Caco-2 (cell line): ENCODE measurements around the gene RSPH10B. TPM values are rescaled to one million over a fixed set of nuclear protein-coding genes. Genes with fewer than 3 reads are reported as not detected.
A peak's percentile ranks its signal among the peaks of the same experiment; 100 is the strongest.
"Not testable (repeated sequence)": the region's sequence is repeated elsewhere in the genome, so short reads cannot be mapped to it uniquely, and the experiment has no call there.

ENCODE experiments used
- BruUV-seq: library from RNA; stranded (reverse); fragments of 400-500 nt; replicated peaks from 2 replicates; lab custom pipeline; 2021; lab: Mats Ljungman, UMichigan
- CTCF ChIA-PET: fragments of 300-600 bp; sonication (Branson Sonifier 250); formaldehyde crosslinking; loops from one replicate; lab custom pipeline; 2022; ENCODE audit warnings: antibody characterized with exemption; lab: Charles Lee
- POLR2A ChIA-PET: fragments of 300-600 bp; sonication (Branson Sonifier 250); formaldehyde crosslinking; loops from one replicate; lab custom pipeline; 2022; ENCODE audit warnings: antibody characterized with exemption; lab: Charles Lee
- DNase-seq, 2 experiments: peaks; one replicate each; pipeline versions ENCODE4 v3.0.0 to v3.0.0-alpha.2; 2020 to 2022
- H3K27me3 ChIP-seq: replicated peaks from 2 replicates; pipeline ENCODE4 v1.6.0; 2011; ENCODE audit warnings: low read length; ENCODE audit not compliant: control insufficient read depth, insufficient read depth
- H3K36me3 ChIP-seq: 2 replicates; pipeline ENCODE4 v1.5.1; 2011; ENCODE audit warnings: low read length; ENCODE audit not compliant: control insufficient read depth, insufficient read depth
- H3K4me1 ChIP-seq: fragments of 250-450 bp; sonication (Bioruptor Pico); 2 replicates; pipeline ENCODE4 v1.5.1; 2020; ENCODE audit warnings: mild to moderate bottlenecking
- H3K4me3 ChIP-seq: 2 replicates; pipeline ENCODE4 v1.5.1; 2011; ENCODE audit warnings: low read depth, mild to moderate bottlenecking, control low read depth, low read length
- H3K9me3 ChIP-seq: fragments of 250-450 bp; sonication (Bioruptor Pico); 2 replicates; pipeline ENCODE4 v1.5.1; 2020; ENCODE audit warnings: mild to moderate bottlenecking, moderate library complexity
- H3K27ac Mint-ChIP-seq: one replicate; pipeline ENCODE4 v1.8.0; 2022; ENCODE audit warnings: mixed read lengths; ENCODE audit not compliant: unreplicated experiment
- H3K27me3 Mint-ChIP-seq: one replicate; pipeline ENCODE4 v1.8.0; 2022; ENCODE audit warnings: mixed read lengths; ENCODE audit not compliant: insufficient read depth, unreplicated experiment
- H3K36me3 Mint-ChIP-seq: one replicate; pipeline ENCODE4 v1.8.0; 2022; ENCODE audit warnings: mild to moderate bottlenecking, mixed read lengths; ENCODE audit not compliant: insufficient read depth, unreplicated experiment
- H3K4me1 Mint-ChIP-seq: one replicate; pipeline ENCODE4 v1.8.0; 2022; ENCODE audit warnings: low read depth, mixed read lengths; ENCODE audit not compliant: unreplicated experiment
- H3K4me3 Mint-ChIP-seq: one replicate; pipeline ENCODE4 v1.8.0; 2022; ENCODE audit warnings: mild to moderate bottlenecking, moderate library complexity, mixed read lengths; ENCODE audit not compliant: unreplicated experiment
- H3K9me3 Mint-ChIP-seq: one replicate; pipeline ENCODE4 v1.8.0; 2022; ENCODE audit warnings: mixed read lengths; ENCODE audit not compliant: unreplicated experiment
- intact Hi-C: fragments of 100-400 bp; cut with micrococcal nuclease; formaldehyde crosslinking; loops from one replicate; pipeline ENCODE4 v1.10.0; 2022; ENCODE audit not compliant: unreplicated experiment
- total RNA-seq: library from RNA; stranded (reverse); gene quantifications from 2 replicates; pipeline ENCODE4 v1.2.3, GENCODE V29; 2022
- TF ChIP-seq, protein P1 (sequence below), 2 experiments: fragments of 200-600 bp in 1 of 2; IDR thresholded peaks; 1 replicate in 1 of 2; 2 replicates in 1 of 2; pipeline versions ENCODE4 v1.5.1 to v1.8.0; 2011 to 2022; ENCODE audit warnings: antibody characterized with exemption in 1 of 2, control low read depth in 1 of 2, inconsistent platforms in 1 of 2, low read depth in 1 of 2, low read length in 1 of 2, mild to moderate bottlenecking in 1 of 2, moderate library complexity in 1 of 2; ENCODE audit not compliant: insufficient read depth in 1 of 2, severe bottlenecking in 1 of 2, unreplicated experiment in 1 of 2

The RSPH10B gene
- total RNA-seq, 1 experiment from 2014 or later = not detected

DNA sequence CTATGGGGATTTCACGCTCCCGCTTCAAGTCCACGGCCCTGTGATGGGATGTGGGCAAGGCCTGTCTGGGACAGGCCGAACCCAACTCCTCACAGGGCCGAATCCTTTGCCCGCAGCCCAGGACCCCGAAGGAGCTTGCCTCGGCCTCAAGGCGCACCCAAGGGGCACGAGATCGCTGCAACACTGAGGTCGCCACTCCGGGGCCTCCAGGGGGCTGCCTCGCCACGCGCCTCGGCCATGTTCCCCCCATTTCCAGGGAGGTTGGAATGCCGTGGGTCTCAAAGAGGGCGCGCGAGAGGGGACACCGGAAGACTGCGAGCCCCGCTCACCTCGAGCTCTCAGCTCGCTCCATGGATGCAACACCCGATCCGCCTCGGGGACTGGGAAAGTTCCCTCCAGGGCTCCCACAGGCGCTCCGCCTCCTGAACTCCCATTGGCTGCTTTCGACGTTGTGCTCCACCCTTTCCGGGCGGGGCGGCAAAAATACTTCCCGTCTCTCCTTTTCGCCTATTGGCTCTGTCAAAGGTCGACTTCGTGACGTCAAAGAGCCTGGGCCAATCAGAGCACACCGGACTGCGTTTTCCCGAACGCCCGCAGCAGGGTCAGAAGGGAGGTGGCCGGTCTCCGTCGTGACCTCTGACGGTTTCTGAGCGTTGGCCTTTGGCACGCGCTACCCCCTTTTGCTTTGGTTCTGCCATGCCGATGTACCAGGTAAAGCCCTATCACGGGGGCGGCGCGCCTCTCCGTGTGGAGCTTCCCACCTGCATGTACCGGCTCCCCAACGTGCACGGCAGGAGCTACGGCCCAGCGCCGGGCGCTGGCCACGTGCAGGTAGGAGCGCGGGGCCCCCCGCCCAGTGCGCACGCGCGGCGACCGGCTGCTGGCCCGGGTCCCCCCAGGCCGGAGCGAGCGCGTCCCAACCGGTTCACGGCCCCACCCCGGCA, 38.5 kb upstream of the RSPH10B start, which contains the start of the genes AIMP2 and PMS2:
TSS of gene AIMP2 (plus strand) at position 605 of the 944 bp plus-strand sequence. CDS start at position 697, 92 bp downstream.
TSS of gene PMS2 (minus strand) at position 382 of the 944 bp plus-strand sequence. CDS start at position 352, 30 bp downstream.
- Mint-ChIP-seq H3K9me3 (no peaks in the 10 kb centered on the region), H3K27me3 (no peaks in the 10 kb centered on the region), H3K4me1 (peaks cover 13% of the 10 kb centered on the region), H3K36me3 (peaks cover 49% of the 10 kb centered on the region), H3K4me3 (peak within 1 kb of the TSS; percentile 84), H3K27ac (peak within 1 kb of the TSS; percentile 90)
- H3K36me3 ChIP-seq = peaks cover 1% of the 10 kb centered on the region; the same call in 1 of the 2 replicates
- intact Hi-C loops = loop anchor here (1.0 kb wide), 1 partner anchor 14 kb away; no protein-coding TSS in a partner anchor
- H3K27me3 ChIP-seq = no peaks in the 10 kb centered on the region
- peaks cover 8% of the 10 kb centered on the region for H3K4me1 ChIP-seq
- H3K4me3 ChIP-seq = peak within 1 kb of the TSS; percentile 77
- TSS peak; percentile 78 for BruUV-seq
- no peaks in the 10 kb centered on the region for H3K9me3 ChIP-seq
- CTCF ChIA-PET = interaction anchor here (0.5 to 2.3 kb wide), 6 partner anchors 12 to 171 kb away, joined by 3 to 18 read pairs (median 4); no protein-coding TSS in a partner anchor
- DNase-seq = peak; percentile 99
- POLR2A ChIA-PET = interaction anchor here (0.5 to 1.9 kb wide), 7 partner anchors 11 to 236 kb away, joined by 3 to 11 read pairs (median 5); no protein-coding TSS in a partner anchor
- TF ChIP-seq, protein P1, sequence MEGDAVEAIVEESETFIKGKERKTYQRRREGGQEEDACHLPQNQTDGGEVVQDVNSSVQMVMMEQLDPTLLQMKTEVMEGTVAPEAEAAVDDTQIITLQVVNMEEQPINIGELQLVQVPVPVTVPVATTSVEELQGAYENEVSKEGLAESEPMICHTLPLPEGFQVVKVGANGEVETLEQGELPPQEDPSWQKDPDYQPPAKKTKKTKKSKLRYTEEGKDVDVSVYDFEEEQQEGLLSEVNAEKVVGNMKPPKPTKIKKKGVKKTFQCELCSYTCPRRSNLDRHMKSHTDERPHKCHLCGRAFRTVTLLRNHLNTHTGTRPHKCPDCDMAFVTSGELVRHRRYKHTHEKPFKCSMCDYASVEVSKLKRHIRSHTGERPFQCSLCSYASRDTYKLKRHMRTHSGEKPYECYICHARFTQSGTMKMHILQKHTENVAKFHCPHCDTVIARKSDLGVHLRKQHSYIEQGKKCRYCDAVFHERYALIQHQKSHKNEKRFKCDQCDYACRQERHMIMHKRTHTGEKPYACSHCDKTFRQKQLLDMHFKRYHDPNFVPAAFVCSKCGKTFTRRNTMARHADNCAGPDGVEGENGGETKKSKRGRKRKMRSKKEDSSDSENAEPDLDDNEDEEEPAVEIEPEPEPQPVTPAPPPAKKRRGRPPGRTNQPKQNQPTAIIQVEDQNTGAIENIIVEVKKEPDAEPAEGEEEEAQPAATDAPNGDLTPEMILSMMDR (IDR thresholded peaks at IDR 0.05; ENCODE audit: insufficient read depth in 1 of 2, low read depth in 1 of 2, low read length in 1 of 2, severe bottlenecking in 1 of 2, unreplicated experiment in 1 of 2) = peak in 1 of 2 experiments; percentile 18

DNA sequence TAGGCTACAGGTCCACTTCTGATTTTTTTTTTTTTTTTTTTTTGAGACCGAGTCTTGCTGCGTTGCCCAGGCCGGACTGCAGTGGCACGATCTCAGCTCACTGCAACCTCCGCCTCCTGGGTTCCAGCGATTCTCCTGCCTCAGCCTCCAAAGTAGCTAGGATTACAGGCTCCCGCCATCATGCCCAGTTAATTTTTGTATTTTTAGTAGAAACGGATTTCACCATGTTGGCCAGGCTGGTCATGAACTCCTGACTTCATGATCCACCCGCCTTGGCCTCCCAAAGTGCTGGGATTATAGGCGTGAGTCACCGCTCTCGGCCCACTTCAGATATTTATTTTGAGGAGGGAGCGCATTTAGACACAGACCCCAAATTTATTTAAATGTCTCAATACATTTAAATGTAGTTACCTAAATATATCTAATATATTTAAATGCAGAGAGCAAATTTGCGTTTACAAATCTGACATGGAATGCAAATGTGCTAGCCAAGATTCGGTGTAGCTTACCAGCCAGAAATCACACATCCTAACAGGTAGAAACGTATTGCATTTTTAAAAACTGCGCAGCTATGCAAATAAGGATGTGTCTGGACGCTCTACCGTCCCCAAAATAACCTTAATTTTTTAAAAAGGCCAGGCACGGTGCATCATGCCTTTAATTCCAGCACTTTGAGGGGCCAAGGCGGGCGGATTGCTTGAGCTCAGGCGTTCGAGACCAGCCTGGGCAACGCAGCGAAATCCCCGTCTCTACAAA, 37.5 kb upstream of the RSPH10B start:
- H3K4me1 ChIP-seq, H3K9me3 ChIP-seq, BruUV-seq, intact Hi-C loops, H3K36me3 ChIP-seq, H3K27me3 Mint-ChIP-seq, H3K9me3 Mint-ChIP-seq, H3K27me3 ChIP-seq, DNase-seq: not testable (repeated sequence)
- Mint-ChIP-seq H3K4me3 (peak overlapping the region; percentile 84), H3K27ac (peak overlapping the region; percentile 90), H3K4me1 (peaks cover 11% of the 10 kb centered on the region), H3K36me3 (peaks cover 40% of the 10 kb centered on the region)
- H3K4me3 ChIP-seq = peak overlapping the region; percentile 77
- ChIA-PET CTCF (interaction anchor here (0.5 to 2.3 kb wide), 5 partner anchors 11 to 170 kb away, joined by 3 to 18 read pairs (median 4); no protein-coding TSS in a partner anchor), POLR2A (interaction anchor here (0.5 to 1.9 kb wide), 7 partner anchors 11 to 237 kb away, joined by 3 to 11 read pairs (median 5); no protein-coding TSS in a partner anchor)

DNA sequence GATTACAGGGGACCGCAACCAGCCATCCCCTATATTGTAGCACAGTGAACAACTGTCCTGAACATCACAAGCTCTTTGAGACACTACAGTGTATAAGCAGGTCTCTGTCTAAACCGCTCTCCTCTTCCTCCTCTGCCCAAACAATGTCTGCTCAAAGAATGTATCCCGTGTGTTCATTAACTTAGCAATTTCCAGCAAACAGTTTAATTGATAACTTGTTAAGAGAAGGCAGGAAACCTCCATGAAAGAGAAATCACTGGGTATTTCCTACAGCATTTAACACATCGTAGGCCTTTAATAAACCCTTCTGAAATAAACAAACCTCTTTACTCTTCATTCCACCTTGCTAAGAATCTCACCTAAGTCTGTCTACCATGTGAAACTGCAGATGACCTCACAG, 36.9 kb upstream of the RSPH10B start:
- peak overlapping the region; percentile 84 for H3K4me3 Mint-ChIP-seq
- H3K9me3 Mint-ChIP-seq = no peaks in the 10 kb centered on the region
- intact Hi-C loops = no loop called here
- H3K27ac Mint-ChIP-seq = peak overlapping the region; percentile 3
- H3K36me3 Mint-ChIP-seq = peaks cover 37% of the 10 kb centered on the region
- H3K9me3 ChIP-seq = no peaks in the 10 kb centered on the region
- H3K4me1 ChIP-seq = peaks cover 2% of the 10 kb centered on the region
- H3K36me3 ChIP-seq = peaks cover 1% of the 10 kb centered on the region; the same call in 1 of the 2 replicates
- no peak for DNase-seq
- TF ChIP-seq, protein P1 (IDR thresholded peaks at IDR 0.05; ENCODE audit: insufficient read depth in 1 of 2, low read depth in 1 of 2, low read length in 1 of 2, severe bottlenecking in 1 of 2, unreplicated experiment in 1 of 2) = no peak
- no peaks in the 10 kb centered on the region for H3K27me3 ChIP-seq
- no peak overlapping the region for H3K4me3 ChIP-seq
- peaks cover 6% of the 10 kb centered on the region for H3K4me1 Mint-ChIP-seq
- BruUV-seq = no TSS peak
- POLR2A ChIA-PET = no interaction called here
- CTCF ChIA-PET = interaction anchor here (1.3 kb wide), 1 partner anchor 10 kb away, joined by 4 read pairs; no protein-coding TSS in a partner anchor
- H3K27me3 Mint-ChIP-seq = no peaks in the 10 kb centered on the region
